NCI-H226 (cell line): ENCODE results near the gene LAMA3.

Experiments
- DNase-seq: peaks from one replicate; pipeline ENCODE4 v3.0.0-alpha.2; 2015

Gene LAMA3

DNA sequence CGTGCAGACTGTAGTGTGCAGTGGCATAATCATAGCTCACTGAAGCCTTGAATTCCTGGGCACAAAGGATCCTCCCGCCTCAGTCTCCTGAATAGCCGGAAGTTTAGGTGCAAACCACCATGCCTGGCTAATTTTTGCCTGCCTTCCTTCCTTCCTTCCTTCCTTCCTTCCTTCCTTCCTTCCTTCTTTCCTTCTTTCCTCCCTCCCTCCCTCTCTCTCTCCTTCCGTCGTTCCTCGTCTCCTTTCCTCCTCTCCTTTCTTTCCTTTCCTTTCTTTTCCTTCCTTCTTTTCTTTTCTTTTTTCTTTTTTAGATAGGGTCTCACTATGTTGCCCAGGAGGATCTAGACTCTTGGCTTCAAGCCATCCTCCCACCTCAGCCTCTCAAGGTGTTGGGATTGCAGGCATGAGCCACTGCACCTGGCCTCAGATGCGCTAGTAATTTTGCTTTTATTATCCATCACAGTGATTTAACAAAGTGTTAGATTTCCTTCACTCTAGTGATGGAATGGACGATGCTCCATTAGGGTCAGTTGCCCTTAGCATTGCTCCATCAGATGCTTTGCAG lies 20.0 kb upstream of the LAMA3 start:
- DNase-seq: no peak

DNA sequence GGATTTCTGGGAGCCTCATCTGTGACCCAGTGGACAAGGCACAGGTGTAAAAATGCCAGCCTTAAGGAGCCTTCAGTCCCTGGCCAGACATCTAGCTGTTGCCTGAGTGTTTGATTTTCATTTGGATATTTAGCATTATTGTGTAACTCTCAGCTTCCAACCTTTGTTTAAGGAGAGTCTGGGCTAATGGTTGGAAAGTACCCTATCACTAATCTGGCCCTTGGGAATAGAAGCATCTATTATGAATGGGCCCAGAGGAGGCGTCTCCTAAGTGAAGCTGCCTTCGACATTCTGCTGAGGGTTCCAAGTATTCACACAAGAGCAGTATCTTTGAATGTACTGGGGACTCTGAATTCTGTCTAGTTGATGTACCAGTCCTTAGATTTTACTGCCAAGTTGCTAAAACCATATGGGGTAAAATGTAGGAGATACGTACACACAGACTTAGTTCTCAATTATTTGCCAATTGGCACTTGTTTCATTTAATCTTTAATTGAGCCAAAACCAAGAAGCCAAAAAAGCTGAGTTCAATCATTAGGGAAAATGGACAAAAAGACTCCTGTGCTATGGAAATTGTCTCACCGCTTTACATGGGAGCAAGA lies 19.3 kb upstream of the LAMA3 start:
- DNase-seq: no peak

DNA sequence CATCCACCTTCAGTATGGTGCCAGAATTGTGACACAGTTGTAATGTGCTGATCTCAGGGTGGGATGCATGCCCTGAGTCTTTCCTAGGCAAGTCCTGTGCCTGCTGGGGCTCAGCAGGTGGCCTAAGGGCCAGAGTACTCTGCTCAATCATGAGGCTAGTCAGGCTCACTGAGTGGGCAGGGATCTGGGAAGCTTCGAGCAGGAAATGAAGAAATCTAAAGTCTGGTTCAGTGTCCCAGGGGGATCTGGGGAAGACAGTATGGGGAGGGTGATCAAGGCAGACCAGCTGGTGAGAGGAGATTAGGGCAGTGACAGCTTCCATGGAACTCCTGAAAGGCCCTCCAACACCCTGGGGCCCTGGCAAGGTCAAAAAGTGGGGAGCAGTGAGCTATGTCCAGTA lies 17.7 kb upstream of the LAMA3 start:
- DNase-seq: no peak

DNA sequence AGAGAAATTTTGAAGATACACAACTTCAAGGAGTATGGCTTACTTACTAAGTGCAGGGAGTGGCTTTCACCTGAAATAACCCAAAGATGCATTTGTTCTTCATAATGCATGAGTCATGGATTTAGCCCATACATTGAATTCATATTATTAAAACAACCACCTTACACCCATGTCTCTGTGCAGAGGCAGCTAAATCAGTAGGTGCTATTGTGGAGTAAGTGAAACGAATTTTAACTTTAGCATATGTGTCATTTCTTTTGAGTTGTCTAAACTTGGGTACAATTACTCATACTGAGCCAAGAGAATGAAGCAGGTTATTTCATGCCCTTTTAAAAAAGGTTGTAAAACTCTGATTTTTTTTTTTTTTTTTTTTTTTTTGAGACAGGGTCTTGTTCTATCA lies 15.5 kb upstream of the LAMA3 start:
- no peak for DNase-seq

DNA sequence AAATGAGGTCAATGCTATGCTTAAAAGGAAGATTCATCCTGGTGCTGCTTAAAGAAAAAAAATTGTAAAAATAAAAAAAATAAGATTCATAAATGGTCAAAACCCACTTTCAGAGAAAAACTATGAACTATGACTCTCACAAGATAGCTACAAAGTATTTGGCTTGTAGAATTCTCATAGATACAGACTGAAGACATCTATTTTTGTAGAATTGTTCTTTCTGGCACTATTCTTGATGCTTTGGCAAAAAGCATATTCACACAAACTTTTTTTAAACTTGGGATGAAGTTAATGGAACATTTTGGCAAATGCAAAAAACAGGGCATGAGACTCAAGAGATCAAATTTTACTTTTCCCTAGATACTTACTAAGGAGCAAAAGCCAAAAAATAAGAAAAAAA lies 14.0 kb upstream of the LAMA3 start:
- no peak for DNase-seq

DNA sequence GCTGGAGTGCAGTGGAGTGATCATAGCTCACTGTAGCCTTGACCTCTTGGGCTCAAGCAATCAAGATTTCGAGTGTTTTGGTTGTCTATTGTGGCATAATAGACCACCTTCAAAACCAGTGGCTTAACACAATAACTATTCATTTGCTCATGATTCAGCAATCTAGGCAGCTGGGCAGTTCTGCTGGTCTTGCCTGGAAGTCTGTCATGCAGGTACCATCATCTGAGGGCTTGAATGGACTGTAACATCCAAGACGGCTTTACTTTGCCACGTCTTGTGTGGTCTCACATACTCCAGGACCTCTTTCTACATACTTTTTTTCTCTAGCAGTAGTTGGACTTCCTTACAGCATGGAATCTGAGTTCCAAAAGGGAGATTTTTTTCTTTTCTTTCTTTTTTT lies 13.4 kb upstream of the LAMA3 start:
- DNase-seq: no peak

DNA sequence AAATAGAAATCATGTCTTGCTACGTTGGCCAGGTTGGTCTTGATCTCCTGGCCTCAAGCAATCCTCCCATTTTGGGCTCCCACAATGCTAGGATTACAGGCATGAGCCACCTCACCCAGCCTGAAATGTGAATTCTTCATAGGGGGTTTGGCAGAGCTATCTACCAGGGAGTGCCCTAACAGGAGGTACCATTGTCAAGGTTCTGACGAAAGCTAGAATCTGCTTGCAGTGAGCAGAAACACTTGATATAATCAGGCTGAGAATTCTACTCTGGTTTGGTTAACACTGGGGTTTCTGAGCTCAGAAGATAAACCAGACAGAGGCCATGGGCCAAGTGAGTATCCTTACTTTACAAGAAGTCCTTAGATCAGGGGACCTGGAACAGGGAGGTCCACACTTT lies 7.2 kb upstream of the LAMA3 start:
- peak; percentile 53 for DNase-seq

DNA sequence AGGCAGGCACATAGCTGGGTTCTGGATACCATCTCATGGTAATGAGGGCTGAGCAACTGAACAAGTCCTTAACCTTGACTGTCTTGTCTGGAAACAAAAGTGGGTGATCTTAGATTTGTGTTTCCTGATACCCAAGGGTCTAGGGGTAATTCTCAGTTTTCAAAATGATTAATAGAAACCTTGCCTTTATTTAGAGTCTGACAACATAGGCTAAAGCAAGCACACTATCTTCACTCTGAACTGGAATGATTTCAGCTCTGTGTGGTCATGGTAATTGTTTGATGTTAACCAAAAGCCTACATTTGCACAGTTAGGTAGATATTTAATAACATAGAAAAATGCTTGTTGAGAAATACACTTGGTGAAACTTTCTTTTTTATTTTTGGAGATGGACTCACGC lies 6.8 kb upstream of the LAMA3 start:
- no peak for DNase-seq

DNA sequence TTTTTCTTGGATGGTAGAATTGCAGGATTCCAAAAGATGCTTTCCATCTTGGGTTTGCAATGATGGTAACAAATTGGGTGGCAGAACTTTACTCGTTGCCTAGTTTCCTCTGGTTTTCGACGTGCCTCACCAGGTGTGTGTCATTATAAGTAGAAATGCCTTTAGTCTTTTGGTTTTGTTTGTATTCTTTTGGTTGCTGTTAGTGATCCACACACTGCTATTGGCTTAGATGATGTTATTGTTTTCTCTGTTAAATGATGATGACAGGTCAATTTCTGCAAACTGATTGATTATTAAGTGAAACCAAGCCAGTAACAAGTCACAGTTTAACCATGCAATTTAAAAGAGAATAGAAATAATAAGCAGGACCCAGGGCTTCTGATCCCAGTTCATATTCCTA lies 6.1 kb upstream of the LAMA3 start:
- no peak for DNase-seq

DNA sequence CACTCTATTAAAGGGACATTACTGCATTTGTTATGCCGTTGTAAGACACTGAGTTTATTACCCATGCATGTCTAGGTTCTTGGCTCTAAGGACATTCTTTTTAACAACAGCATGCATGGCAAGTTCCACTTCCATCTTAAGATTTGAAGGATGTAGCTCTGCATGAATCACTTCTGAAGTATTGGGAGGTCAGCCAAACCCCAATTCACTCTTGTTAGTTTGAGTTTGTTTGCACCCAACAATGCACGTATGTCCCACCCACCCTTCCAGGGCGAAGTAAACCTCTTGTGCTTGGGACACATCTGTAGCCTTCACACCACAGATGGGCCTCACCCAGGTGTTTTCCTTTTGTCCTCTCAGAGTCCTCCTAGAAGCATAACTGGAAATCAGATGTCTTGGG lies 5.6 kb upstream of the LAMA3 start:
- peak; percentile 56 for DNase-seq

DNA sequence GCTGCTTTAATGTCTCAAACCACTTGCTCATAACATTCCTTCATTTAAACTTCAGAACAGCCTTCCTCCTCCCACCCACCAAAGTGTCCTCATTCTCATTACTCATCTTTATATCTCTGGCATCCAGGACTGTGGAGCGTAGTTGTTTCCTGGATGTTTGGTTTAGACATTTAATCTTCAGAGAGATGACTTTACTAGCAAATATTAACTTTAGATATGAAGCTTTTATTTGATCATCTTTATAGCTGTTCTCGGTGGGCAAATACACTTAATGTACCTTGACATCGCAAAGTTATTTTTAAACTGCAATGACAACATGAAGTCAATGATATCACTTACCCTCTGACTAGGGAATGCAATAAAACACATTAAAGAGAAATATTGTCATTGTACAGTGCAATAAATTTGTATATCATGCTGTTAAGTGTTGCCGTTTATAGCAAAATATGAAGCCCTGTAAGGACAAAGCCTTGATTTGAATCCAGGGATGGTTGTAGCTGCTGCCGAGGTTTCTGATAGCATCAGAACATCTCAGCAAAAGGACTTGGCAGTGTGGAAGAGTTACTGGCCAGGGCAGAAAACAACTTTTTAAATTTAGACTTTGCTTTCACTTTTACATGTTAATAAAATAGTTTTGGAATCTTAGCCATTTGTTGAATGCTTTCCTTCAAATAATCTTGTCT lies 4.6 kb upstream of the LAMA3 start:
- peak; percentile 81 for DNase-seq

DNA sequence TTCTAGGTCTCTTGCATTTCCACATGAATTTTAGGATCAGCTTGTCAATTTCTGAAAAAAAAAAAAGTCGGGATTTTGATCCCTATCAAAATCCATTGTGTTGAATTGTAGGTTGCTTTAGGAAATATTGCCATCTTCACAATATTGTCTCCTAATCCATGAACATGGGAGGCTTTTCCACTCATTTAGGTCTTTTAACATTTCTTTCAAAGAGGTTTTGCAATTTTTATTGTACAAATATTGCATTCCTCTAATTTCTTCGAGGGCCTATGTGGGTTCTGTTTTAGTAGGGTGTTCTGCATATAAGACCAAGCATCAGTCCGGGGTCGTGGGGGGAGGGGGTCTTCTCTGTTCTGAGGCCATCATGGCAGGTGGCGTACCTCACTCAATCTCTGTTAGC lies 725 bp upstream of the LAMA3 start:
- DNase-seq: no peak

DNA sequence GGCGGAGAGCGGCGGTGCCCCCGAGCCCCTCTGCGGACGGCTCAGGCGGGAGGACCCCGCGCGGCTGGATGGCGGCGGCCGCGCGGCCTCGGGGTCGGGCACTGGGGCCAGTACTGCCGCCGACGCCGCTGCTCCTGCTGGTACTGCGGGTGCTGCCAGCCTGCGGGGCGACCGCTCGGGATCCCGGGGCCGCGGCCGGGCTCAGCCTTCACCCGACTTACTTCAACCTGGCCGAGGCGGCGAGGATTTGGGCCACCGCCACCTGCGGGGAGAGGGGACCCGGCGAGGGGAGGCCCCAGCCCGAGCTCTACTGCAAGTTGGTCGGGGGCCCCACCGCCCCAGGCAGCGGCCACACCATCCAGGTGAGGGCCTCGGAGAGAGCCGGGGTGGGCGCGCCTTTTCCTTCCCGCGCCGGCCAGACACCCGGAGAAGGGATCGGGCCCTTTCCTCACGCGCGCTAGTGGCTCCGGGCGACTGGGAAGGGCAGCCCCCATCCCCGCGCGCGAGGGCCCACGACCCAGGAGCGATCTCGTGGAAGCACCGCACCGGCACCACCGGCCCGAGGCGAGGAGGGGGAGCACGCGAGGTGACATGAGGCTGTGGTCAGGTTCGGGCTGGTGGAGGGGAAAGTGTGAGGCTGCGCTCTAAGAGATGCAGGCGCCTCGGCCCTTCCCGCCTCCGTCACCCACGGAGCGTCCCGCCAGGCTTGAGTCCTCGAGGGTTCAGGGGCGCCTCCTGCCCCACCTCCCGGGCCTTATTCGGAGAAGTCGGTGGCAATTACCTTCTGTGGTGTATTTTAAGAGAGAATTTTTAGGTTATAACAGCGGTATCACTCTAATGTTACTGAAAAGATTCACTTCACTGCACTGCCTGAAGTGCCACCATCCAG lies 607 bp downstream of the LAMA3 start:
- no peak for DNase-seq

DNA sequence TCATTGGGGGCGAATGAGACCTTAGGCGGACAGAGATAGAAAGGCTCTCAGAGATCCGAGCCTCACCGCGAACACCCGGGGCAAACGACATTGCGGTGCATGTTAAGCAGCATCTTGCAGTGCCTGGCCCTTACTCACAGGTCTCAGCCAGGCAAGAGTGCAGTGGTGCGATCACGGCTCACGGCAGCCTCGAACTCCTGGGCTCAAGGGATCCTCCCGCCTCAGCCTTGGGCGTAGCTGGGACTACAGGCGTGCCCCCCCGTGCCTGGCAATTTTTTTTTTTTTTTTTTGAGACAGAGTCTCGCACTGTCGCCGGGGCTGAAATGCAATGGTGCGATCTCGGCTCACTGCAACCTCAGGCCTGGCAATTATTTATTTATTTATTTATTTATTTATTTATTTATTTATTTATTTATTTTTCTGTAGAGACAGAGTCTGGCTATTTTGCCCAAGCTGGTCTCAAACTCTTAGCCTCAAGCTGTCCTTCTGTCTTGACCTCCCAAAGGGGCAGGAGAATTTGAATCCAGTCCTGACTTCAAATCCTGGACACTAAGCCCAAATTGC lies 1.3 kb downstream of the LAMA3 start:
- no peak for DNase-seq

DNA sequence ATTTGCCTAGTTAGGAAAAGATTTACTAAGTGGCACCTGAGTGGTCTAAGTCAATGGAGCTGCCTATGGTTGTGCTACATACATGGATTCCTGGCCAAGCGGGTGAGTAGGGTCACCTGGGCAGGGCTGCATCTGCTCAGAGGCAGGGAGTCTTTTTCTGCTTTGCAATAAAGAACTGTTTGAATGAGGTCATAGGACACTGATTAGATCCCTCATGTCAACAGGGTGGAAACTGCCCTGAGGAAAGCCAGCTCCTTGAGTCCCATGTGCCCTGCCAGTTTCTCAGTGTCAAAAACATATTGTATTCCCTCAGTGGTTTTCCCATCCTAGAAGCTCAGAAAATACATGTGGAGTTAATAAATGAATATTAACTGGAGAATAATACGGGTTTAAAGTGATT lies 4.6 kb downstream of the LAMA3 start:
- no peak for DNase-seq

DNA sequence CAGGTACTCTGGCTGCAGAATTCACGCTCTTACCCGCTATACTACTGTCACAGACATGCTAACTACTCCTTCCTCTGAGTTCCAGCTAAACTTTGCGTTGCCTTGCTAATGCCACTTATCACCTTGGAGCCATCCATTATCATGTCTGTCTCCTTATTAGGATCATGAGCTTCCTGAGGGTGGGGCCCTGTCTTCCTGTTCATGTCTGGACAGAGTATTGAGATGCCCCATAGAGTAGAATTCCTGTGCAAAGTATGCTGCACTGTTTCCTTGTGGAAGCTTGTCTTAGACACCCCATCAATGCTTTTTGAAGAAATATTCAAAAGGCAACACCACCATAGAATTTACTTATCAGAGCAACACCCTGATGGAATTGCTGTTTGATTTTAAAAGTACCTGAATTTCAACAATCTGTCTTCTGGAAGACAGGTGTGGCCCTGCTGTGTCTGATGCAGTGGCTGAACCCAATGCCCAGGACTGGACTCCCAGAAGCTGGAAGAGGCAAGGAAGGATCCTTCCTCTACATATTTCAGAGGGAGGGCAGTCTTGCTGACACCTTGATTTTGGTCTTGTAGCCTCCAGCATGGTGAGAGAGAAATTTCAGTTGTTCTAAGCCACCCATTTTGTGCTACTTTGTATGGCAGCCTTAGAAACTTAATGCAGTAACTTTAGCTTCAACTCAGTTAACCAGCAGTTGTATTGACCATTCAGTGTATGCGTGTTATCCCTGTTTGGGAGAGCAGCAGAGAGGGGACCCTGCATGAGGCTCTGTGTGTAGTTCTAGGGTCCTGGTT lies 5.6 kb downstream of the LAMA3 start:
- no peak for DNase-seq

DNA sequence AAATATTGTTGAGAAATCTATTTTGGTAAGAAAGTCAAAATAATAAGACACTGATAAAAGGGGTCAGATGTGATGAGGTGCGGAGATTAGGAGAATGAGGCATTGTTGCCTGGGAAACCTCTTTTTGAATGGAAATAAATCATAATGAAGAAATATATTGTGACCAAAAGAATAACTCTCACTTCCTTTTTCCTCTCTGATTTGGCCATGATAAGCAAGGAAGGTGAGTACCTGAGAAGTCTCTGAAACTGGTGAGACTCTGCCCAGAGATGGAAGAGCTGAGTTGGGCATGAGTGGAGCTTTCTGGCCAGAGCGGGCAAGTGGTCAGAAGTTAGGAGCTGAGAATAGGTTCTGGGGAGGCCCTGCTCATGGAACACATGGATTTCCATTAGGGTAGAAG lies 11.8 kb downstream of the LAMA3 start:
- DNase-seq: no peak

DNA sequence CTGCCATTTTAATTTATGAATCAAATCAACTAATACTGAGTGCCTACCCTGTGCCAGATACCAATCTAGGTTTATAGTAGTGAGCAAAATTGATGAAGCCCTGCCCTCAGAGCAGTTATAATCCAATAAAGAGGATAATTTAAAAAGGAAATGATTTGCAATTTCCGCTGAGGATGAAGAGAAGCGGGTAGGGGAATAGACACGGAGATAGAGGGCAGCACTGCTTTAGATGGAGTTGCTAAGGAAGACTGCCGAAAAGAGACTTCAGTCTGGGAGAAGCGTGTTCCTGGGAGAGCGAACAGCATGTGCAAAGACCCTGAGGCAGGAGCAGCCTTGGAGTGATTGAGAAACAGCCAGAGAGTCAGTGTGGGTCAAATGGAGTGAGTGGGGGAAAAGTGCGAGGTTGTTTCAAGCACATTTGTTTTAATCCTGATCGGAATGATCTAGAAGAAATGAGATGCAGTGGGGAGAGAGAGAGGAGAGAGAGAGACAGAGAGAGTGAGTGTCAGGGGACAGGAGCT lies 12.4 kb downstream of the LAMA3 start:
- DNase-seq: no peak

DNA sequence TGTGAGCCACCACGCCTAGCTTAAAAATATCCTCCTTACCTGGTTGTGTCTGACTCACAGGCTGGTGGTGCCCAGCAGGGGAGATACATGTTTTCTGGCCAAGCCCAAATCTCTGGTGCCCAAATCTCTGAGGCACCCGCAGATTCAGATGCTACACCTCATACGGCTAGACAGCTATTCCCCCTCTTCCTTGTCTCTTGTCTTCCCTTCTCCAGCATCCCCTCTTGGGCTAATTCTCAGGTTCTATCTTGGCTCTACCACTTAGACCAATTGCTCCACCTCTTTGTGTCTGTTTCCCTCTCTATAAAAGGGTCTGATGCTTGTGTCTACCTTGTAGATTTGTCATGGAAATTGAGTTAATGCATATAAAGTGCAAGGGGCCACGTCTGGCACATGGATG lies 13.4 kb downstream of the LAMA3 start:
- DNase-seq: no peak

DNA sequence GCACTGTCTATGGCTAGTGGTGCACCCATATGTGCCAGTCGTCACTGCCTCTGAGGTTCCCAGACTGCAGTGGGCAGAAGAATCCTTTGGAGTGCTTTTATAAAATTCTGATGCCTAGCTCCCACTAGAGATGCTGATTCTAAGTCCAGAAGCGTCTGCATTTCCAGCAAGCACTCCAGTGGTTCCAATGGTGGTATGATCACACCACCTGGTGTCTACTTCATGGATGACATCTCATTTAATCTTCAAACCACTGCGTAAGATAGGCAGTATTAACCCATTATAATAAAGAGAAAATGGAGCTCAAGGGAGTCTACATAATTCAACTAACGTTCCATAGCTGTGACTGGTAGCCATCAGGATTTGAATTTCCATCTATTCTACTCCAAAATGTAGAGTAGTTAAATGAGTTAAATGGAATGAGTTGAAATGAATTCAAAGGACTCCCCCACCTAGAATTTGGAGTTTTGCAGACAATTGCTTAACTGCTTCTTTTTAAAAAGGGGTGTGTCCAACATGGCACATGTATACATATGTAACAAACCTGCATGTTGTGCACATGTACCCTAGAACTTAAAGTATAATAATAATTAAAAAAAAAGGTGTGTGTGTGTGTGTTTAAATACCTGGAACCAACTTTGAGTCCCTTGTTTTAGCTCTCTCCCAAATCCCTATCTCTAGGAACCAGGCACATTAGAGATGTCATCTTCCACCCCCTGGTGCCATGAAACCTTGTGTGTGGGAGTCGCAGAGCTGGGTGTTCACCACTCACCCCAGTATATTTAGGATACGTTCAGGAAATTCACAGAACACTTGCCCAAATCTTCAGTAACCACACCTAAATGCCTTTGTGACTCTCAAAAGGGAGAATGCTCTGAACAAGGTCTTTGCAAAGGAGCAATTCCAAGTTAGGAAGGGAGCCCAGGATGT lies 14.1 kb downstream of the LAMA3 start:
- DNase-seq: peak; percentile 67

DNA sequence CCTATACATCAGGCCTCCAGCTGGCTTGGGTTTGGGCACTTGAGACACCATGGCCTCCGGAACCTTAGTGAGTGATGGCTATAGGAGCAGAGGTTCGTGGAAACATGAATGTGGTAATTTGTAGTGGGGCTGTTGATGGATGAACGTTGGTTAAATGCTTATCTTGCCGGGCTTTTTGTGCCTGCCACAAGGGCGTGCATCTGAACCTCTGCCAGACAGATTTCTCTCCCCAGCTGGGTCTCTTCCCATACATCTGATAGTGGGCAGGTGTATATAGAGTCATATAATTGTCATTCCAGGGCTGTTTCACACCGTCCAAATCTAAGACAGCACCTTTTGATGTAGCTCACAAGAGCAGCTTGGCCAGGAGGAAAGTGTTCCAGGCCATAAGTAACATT lies 14.7 kb downstream of the LAMA3 start:
- peak; percentile 75 for DNase-seq
